K562 (cell line): ENCODE measurements around the gene GRID2IP. TPM values are rescaled to one million over a fixed set of nuclear protein-coding genes. Genes with fewer than 3 reads are reported as not detected.

Experiments
- CBX1 ChIP-seq: sonication (generic); IDR thresholded peaks from 2 replicates; pipeline ENCODE4 v1.6.1; 2016; ENCODE audit warnings: antibody characterized with exemption, low read depth, mild to moderate bottlenecking
- CCNT2 ChIP-seq: IDR thresholded peaks from 2 replicates; pipeline ENCODE4 v1.6.1; 2011; ENCODE audit warnings: borderline replicate concordance, low read depth, mild to moderate bottlenecking, moderate library complexity, mixed read lengths, low read length; ENCODE audit not compliant: insufficient read length; ENCODE audit errors: extremely low read depth
- CREM ChIP-seq: IDR thresholded peaks from 2 replicates; pipeline ENCODE4 v1.6.1; 2014; ENCODE audit warnings: antibody characterized with exemption, low read depth
- CTCF ChIP-seq, 3 experiments: IDR thresholded peaks in 2 of 3; conservative IDR thresholded peaks in 1 of 3; 2 replicates each; pipeline ENCODE4 v1.5.1; 2011 to 2012; ENCODE audit warnings: low read length in 3 of 3, mild to moderate bottlenecking in 3 of 3, control low read depth in 2 of 3, improper control_type of control experiment in 1 of 3, inconsistent platforms in 1 of 3, low read depth in 1 of 3, mixed read lengths in 1 of 3, moderate library complexity in 1 of 3; ENCODE audit not compliant: insufficient read depth in 2 of 3
- FOXJ3 ChIP-seq: sonication (generic); formaldehyde crosslinking; IDR thresholded peaks from 2 replicates; pipeline ENCODE4 v1.4.0; 2020; ENCODE audit warnings: mild to moderate bottlenecking, missing genetic modification reagents
- GABPB1 ChIP-seq: sonication (generic); formaldehyde crosslinking; IDR thresholded peaks from 2 replicates; pipeline ENCODE4 v1.8.0; 2022; ENCODE audit warnings: mild to moderate bottlenecking, missing genetic modification reagents
- HNRNPLL ChIP-seq: fragments of 200-400 bp; formaldehyde crosslinking; IDR thresholded peaks from 2 replicates; pipeline ENCODE4 v1.6.1; 2017; ENCODE audit warnings: low read length, low read depth, mild to moderate bottlenecking; ENCODE audit not compliant: poor library complexity, severe bottlenecking
- KDM2B ChIP-seq: fragments of 250-450 bp; sonication (Bioruptor Pico); IDR thresholded peaks from 2 replicates; pipeline ENCODE4 v1.8.0; 2021; ENCODE audit warnings: mild to moderate bottlenecking, moderate library complexity
- NELFE ChIP-seq: IDR thresholded peaks from 2 replicates; pipeline ENCODE4 v1.6.1; 2011; ENCODE audit warnings: mild to moderate bottlenecking; ENCODE audit not compliant: insufficient read depth, insufficient read length
- NR2F6 ChIP-seq: fragments of 450-650 bp; formaldehyde crosslinking; IDR thresholded peaks from 2 replicates; pipeline ENCODE4 v1.4.0; 2020; ENCODE audit warnings: mild to moderate bottlenecking
- POLR2AphosphoS5 ChIP-seq: IDR thresholded peaks from 2 replicates; pipeline ENCODE4 v1.6.1; 2011; ENCODE audit warnings: mild to moderate bottlenecking, low read depth, low read length, moderate library complexity; ENCODE audit not compliant: control insufficient read depth, insufficient read depth
- REST ChIP-seq, 2 experiments: fragments of 450-650 bp; formaldehyde crosslinking in 1 of 2; IDR thresholded peaks; 2 replicates each; pipeline versions ENCODE4 v1.4.0 to v1.6.1; 2014 to 2020; ENCODE audit warnings: mild to moderate bottlenecking in 2 of 2, borderline replicate concordance in 1 of 2, low read depth in 1 of 2
- SIN3A ChIP-seq, 2 experiments: fragments of 150-350 bp in 1 of 2; IDR thresholded peaks; 2 replicates each; pipeline ENCODE4 v1.6.1; 2011 to 2016; ENCODE audit warnings: borderline replicate concordance in 2 of 2, low read depth in 2 of 2, low read length in 2 of 2, mild to moderate bottlenecking in 2 of 2, moderate library complexity in 2 of 2; ENCODE audit not compliant: control insufficient read depth in 1 of 2
- SRF ChIP-seq, 2 experiments: fragments of 250-450, 450-650 bp in 1 of 2; sonication (Bioruptor Pico) in 1 of 2; sonication (generic) in 1 of 2; formaldehyde crosslinking; IDR thresholded peaks; 2 replicates each; pipeline versions ENCODE4 v1.5.0 to v1.5.1; 2020 to 2022; ENCODE audit warnings: mild to moderate bottlenecking in 1 of 2, missing genetic modification reagents in 1 of 2
- SUPT5H ChIP-seq: fragments of 450-650 bp; IDR thresholded peaks from 2 replicates; pipeline ENCODE4 v1.6.1; 2016
- TAL1 ChIP-seq: fragments of 450-650 bp; IDR thresholded peaks from 2 replicates; pipeline ENCODE4 v1.6.1; 2016; ENCODE audit warnings: mild to moderate bottlenecking
- TBP ChIP-seq: optimal IDR thresholded peaks from 2 replicates; pipeline ENCODE3; 2011; ENCODE audit warnings: low read depth, low read length, improper control_type of control experiment
- ZNF232 ChIP-seq: sonication (generic); formaldehyde crosslinking; IDR thresholded peaks from 2 replicates; pipeline ENCODE4 v1.8.0; 2022; ENCODE audit warnings: mild to moderate bottlenecking, missing genetic modification reagents
- polyA plus RNA-seq, 8 experiments: library from polyadenylated mRNA; depleted of rRNA in 4 of 8; stranded (reverse) in 5 of 8; unstranded in 3 of 8; fragments of >200 nt; fragmentation: Nextera tagmentation in 2 of 8; fragmentation: Illumina TruSeq in 1 of 8; extraction: Ambion mirVana in 2 of 8; extraction: Trizol in 1 of 8; gene quantifications; 2 replicates each; pipeline versions ENCODE4 v1.2.1 to v1.2.3, GENCODE V29; 2011 to 2014; ENCODE audit warnings: inconsistent platforms in 1 of 8, missing spikeins in 1 of 8
- total RNA-seq, 7 experiments: library from RNA; depleted of rRNA in 6 of 7; stranded (reverse); fragments of >200 nt in 6 of 7; fragmentation: Illumina TruSeq in 2 of 7; extraction: Trizol in 2 of 7; gene quantifications; 2 replicates each; pipeline versions ENCODE4 v1.2.1 to v1.2.3, GENCODE V29; 2011 to 2021; ENCODE audit warnings: low replicate concordance in 1 of 7

GRID2IP gene
- total and polyA plus RNA-seq, 9 of the 15 experiments (the other 6 are each of a cell fraction or from before 2014, with no cell fraction given): not detected

GRCh38 chr7:6447581-6448199 is 103.6 kb downstream of the GRID2IP start, which contains the start of gene DAGLB (continued):
- TF ChIP-seq REST (IDR thresholded peaks at IDR 0.05; ENCODE audit: borderline replicate concordance) (peak; percentile 82), REST (CRISPR knock-in tag; IDR thresholded peaks at IDR 0.05; ENCODE audit: low read depth) (no peak), CCNT2 (peak; percentile 40), CTCF (IDR thresholded peaks at IDR 0.05 in 2 of 3, conservative IDR thresholded peaks at IDR 0.05 in 1 of 3; ENCODE audit: insufficient read depth in 2 of 3, low read depth in 1 of 3, low read length in 3 of 3) (0 out of 6 replicates have a peak, but pooled peaks of 2 of the 3 experiments have one; percentile 5 to 7), NELFE (no peak), HNRNPLL (peak; percentile 60), TBP (peak; percentile 65), FOXJ3 (CRISPR knock-in tag) (no peak), POLR2AphosphoS5 (peak; percentile 83), TAL1 (no peak), CBX1 (0 out of 2 replicates have a peak, but pooled peaks have one; percentile 57), CREM (0 out of 2 replicates have a peak, but pooled peaks have one; percentile 35), NR2F6 (CRISPR knock-in tag) (no peak), SIN3A (IDR thresholded peaks at IDR 0.05; ENCODE audit: borderline replicate concordance in 2 of 2, control insufficient read depth in 1 of 2, low read depth in 2 of 2, low read length in 2 of 2) (peak in 1 of 2 experiments; percentile 23; a peak in 1 of 4 replicates), ZNF232 (CRISPR knock-in tag) (0 out of 2 replicates have a peak, but pooled peaks have one; percentile 31), KDM2B (CRISPR knock-in tag) (peak; percentile 86), GABPB1 (CRISPR knock-in tag) (peak; percentile 68; the same call in 1 of the 2 replicates), SUPT5H (peak; percentile 90), SRF (CRISPR knock-in tag; IDR thresholded peaks at IDR 0.05) (peak in 1 of 2 experiments; percentile 9; a peak in 1 of 4 replicates)
